HG03460 (cell line): ENCODE measurements around the gene PDE4B.
A peak's percentile ranks its signal among the peaks of the same experiment; 100 is the strongest.

ENCODE experiments used
- ATAC-seq: cut with Tn5 transposase; IDR thresholded peaks from one replicate; pipeline ENCODE4 v1.9.1; 2021; ENCODE audit not compliant: unreplicated experiment

Gene PDE4B

GRCh38 chr1:66276218-66276617, 483.5 kb downstream of the PDE4B start:
- peak; percentile 69 for ATAC-seq

- no peak for ATAC-seq
Observed at GRCh38 chr1:66278260-66279021, 485.7 kb downstream of the PDE4B start.

- ATAC-seq, result no peak
Observed at GRCh38 chr1:66281808-66282207, 489.1 kb downstream of the PDE4B start.

GRCh38 chr1:66282343-66282852, 489.7 kb downstream of the PDE4B start:
- ATAC-seq, result peak; percentile 74

GRCh38 chr1:66282891-66283621, 490.4 kb downstream of the PDE4B start:
- peak; percentile 1 for ATAC-seq

GRCh38 chr1:66283622-66284041, 490.9 kb downstream of the PDE4B start:
- peak; percentile 53 for ATAC-seq

GRCh38 chr1:66284746-66285145, 492.1 kb downstream of the PDE4B start:
- no peak for ATAC-seq

- ATAC-seq, result no peak
Observed at GRCh38 chr1:66285618-66286270, 493.0 kb downstream of the PDE4B start.

- ATAC-seq, result no peak
Observed at GRCh38 chr1:66286307-66286706, 493.6 kb downstream of the PDE4B start.

- no peak for ATAC-seq
Observed at GRCh38 chr1:66288048-66288447, 495.4 kb downstream of the PDE4B start.

- no peak for ATAC-seq
Observed at GRCh38 chr1:66290761-66291530, 498.3 kb downstream of the PDE4B start.

- ATAC-seq, result no peak
Observed at GRCh38 chr1:66291531-66291864, 498.8 kb downstream of the PDE4B start.

GRCh38 chr1:66292305-66292704, 499.6 kb downstream of the PDE4B start:
- no peak for ATAC-seq

GRCh38 chr1:66292944-66293343, 500.2 kb downstream of the PDE4B start:
- ATAC-seq, result no peak

- no peak for ATAC-seq
Observed at GRCh38 chr1:66294707-66295370, 502.1 kb downstream of the PDE4B start.

GRCh38 chr1:66295803-66296202, 503.1 kb downstream of the PDE4B start:
- no peak for ATAC-seq

- no peak for ATAC-seq
Observed at GRCh38 chr1:66296370-66296769, 503.7 kb downstream of the PDE4B start.

- no peak for ATAC-seq
Observed at GRCh38 chr1:66296951-66297350, 504.3 kb downstream of the PDE4B start.

GRCh38 chr1:66298464-66298863, 505.8 kb downstream of the PDE4B start:
- ATAC-seq, result no peak

GRCh38 chr1:66300280-66300971, 507.7 kb downstream of the PDE4B start:
- ATAC-seq, result peak; percentile 3
